Parathyroid adenoma (tissue), 2 donors: ENCODE measurements around the gene LCE5A.
A peak's percentile ranks its signal among the peaks of the same experiment; 100 is the strongest.

Source experiments
- H2AFZ ChIP-seq: fragments of 300-600 bp; sonication (generic); one replicate; pipeline ENCODE4 v1.7.0; 2017; ENCODE audit warnings: antibody characterized with exemption, mild to moderate bottlenecking
- H3K27ac ChIP-seq: fragments of 300-600 bp; sonication (generic); one replicate; pipeline ENCODE4 v1.7.0; 2017
- H3K27me3 ChIP-seq: fragments of 300-600 bp; sonication (generic); one replicate; pipeline ENCODE4 v1.7.0; 2017; ENCODE audit warnings: low read length; ENCODE audit not compliant: control insufficient read depth, insufficient read depth
- H3K36me3 ChIP-seq: fragments of 300-600 bp; sonication (generic); one replicate; pipeline ENCODE4 v1.7.0; 2017; ENCODE audit warnings: low read length; ENCODE audit not compliant: control insufficient read depth, insufficient read depth
- H3K4me1 ChIP-seq: fragments of 300-600 bp; sonication (generic); one replicate; pipeline ENCODE4 v1.7.0; 2017; ENCODE audit warnings: control low read depth
- H3K4me2 ChIP-seq: fragments of 300-600 bp; sonication (generic); one replicate; pipeline ENCODE4 v1.7.0; 2017; ENCODE audit warnings: low read length
- H3K4me3 ChIP-seq: fragments of 300-600 bp; sonication (generic); one replicate; pipeline ENCODE4 v1.7.0; 2017; ENCODE audit warnings: low read depth, low read length
- H3K79me2 ChIP-seq: fragments of 300-600 bp; sonication (generic); one replicate; pipeline ENCODE4 v1.7.0; 2017; ENCODE audit warnings: control low read depth
- H3K9ac ChIP-seq: fragments of 300-600 bp; sonication (generic); one replicate; pipeline ENCODE4 v1.7.0; 2017; ENCODE audit warnings: mild to moderate bottlenecking
- H3K9me3 ChIP-seq: fragments of 300-600 bp; sonication (generic); one replicate; pipeline ENCODE4 v1.7.0; 2017; ENCODE audit warnings: low read length; ENCODE audit not compliant: control insufficient read depth
- CTCF ChIP-seq: fragments of 300-600 bp; sonication (generic); IDR thresholded peaks from one replicate; pipeline ENCODE4 v1.7.0; 2017; ENCODE audit warnings: antibody characterized with exemption, mild to moderate bottlenecking
- donor health status: primary hyperparathyroidism.

Gene LCE5A

GRCh38 chr1:152506899-152507498, 3.6 kb upstream of the LCE5A start:
- Histone ChIP-seq H3K27me3 (no peaks in the 10 kb centered on the region), H3K79me2 (no peaks in the 10 kb centered on the region), H3K9ac (no peak overlapping the region), H3K9me3 (no peaks in the 10 kb centered on the region), H3K36me3 (no peaks in the 10 kb centered on the region), H2AFZ (no peak overlapping the region), H3K4me1 (no peaks in the 10 kb centered on the region), H3K4me3 (no peak overlapping the region), H3K27ac (no peak overlapping the region), H3K4me2 (no peak overlapping the region)
- no peak for TF ChIP-seq CTCF

- H3K4me3 ChIP-seq = no peak overlapping the region
- H3K4me2 ChIP-seq = no peak overlapping the region
- no peaks in the 10 kb centered on the region for H3K79me2 ChIP-seq
- H3K36me3 ChIP-seq = no peaks in the 10 kb centered on the region
- no peaks in the 10 kb centered on the region for H3K27me3 ChIP-seq
- no peak overlapping the region for H3K27ac ChIP-seq
- no peak for TF ChIP-seq CTCF
- no peak overlapping the region for H3K9ac ChIP-seq
- no peaks in the 10 kb centered on the region for H3K9me3 ChIP-seq
- H2AFZ ChIP-seq = no peak overlapping the region
- H3K4me1 ChIP-seq = no peaks in the 10 kb centered on the region
Observed at GRCh38 chr1:152511596-152511995, 993 bp downstream of the LCE5A start.

GRCh38 chr1:152513081-152513480, 2.5 kb downstream of the LCE5A start:
- Histone ChIP-seq H3K27me3 (no peaks in the 10 kb centered on the region), H3K9ac (no peak overlapping the region)

GRCh38 chr1:152514715-152515433, 4.3 kb downstream of the LCE5A start:
- no peak overlapping the region for H2AFZ ChIP-seq
- no peaks in the 10 kb centered on the region for H3K36me3 ChIP-seq
- no peaks in the 10 kb centered on the region for H3K4me1 ChIP-seq
- peak overlapping the region; percentile 54 for H3K4me2 ChIP-seq
- no peaks in the 10 kb centered on the region for H3K79me2 ChIP-seq
- H3K9me3 ChIP-seq = no peaks in the 10 kb centered on the region
- H3K27ac ChIP-seq = no peak overlapping the region
- no peak for TF ChIP-seq CTCF
- no peak overlapping the region for H3K9ac ChIP-seq
- H3K27me3 ChIP-seq = no peaks in the 10 kb centered on the region
- H3K4me3 ChIP-seq = peak overlapping the region; percentile 30

More at GRCh38 chr1:152513081-152513480, 2.5 kb downstream of the LCE5A start:
- no peaks in the 10 kb centered on the region for H3K9me3 ChIP-seq
- H2AFZ ChIP-seq = no peak overlapping the region
- H3K79me2 ChIP-seq = no peaks in the 10 kb centered on the region
- H3K4me1 ChIP-seq = no peaks in the 10 kb centered on the region
- no peaks in the 10 kb centered on the region for H3K36me3 ChIP-seq
- no peak overlapping the region for H3K4me3 ChIP-seq
- no peak overlapping the region for H3K27ac ChIP-seq
- H3K4me2 ChIP-seq = no peak overlapping the region
- TF ChIP-seq CTCF = no peak

- Histone ChIP-seq H3K79me2 (no peaks in the 10 kb centered on the region), H3K9ac (no peak overlapping the region), H2AFZ (no peak overlapping the region), H3K27me3 (no peaks in the 10 kb centered on the region), H3K36me3 (no peaks in the 10 kb centered on the region), H3K27ac (no peak overlapping the region), H3K4me3 (peak overlapping the region; percentile 30), H3K9me3 (no peaks in the 10 kb centered on the region), H3K4me1 (no peaks in the 10 kb centered on the region), H3K4me2 (peak overlapping the region; percentile 54)
- no peak for TF ChIP-seq CTCF
Observed at GRCh38 chr1:152515434-152515783, 4.8 kb downstream of the LCE5A start.
